Measurements from ENCODE around the gene EPB41L5. TPM values are rescaled to one million over a fixed set of nuclear protein-coding genes. Genes with fewer than 3 reads are reported as not detected.

The EPB41L5 gene
- total and polyA plus RNA-seq, 9 of the 15 experiments (the other 6 are each of a cell fraction or from before 2014, with no cell fraction given): 2.3 to 14.1 (median 8.2) TPM

DNA sequence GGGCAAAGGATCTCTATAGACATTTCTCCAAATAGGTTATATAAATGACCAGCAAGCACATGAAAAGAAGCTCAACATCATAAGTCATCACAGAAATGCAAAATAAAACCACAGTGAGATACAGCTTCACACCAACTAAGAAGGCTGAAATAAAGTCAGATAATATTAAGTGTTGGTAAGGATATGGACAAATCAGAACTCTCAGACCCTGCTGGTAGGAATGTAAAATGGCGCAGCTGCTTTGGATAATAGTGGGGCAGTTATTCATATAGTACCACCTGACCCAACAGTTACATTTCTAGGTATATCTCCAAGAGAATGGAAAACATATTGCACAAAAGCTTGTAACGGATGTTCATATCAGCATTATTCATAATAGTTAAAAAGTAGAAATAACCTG is 14.0 kb downstream of the EPB41L5 start (continued):
- no peak for TF ChIP-seq HDAC8 (tag; IDR thresholded peaks at IDR 0.05)
- no peak for TF ChIP-seq ARID2 (IDR thresholded peaks at IDR 0.05)
- TF ChIP-seq RBM25 (IDR thresholded peaks at IDR 0.05; ENCODE audit: low read depth, low read length, severe bottlenecking): peak; percentile 70
- TF ChIP-seq, protein P1, sequence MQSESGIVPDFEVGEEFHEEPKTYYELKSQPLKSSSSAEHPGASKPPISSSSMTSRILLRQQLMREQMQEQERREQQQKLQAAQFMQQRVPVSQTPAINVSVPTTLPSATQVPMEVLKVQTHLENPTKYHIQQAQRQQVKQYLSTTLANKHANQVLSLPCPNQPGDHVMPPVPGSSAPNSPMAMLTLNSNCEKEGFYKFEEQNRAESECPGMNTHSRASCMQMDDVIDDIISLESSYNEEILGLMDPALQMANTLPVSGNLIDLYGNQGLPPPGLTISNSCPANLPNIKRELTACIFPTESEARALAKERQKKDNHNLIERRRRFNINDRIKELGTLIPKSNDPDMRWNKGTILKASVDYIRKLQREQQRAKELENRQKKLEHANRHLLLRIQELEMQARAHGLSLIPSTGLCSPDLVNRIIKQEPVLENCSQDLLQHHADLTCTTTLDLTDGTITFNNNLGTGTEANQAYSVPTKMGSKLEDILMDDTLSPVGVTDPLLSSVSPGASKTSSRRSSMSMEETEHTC (IDR thresholded peaks at IDR 0.05): no peak
- TF ChIP-seq, protein P2, sequence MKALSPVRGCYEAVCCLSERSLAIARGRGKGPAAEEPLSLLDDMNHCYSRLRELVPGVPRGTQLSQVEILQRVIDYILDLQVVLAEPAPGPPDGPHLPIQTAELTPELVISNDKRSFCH (CRISPR knock-in tag; IDR thresholded peaks at IDR 0.05): no peak
- TF ChIP-seq, protein P2 (tag; IDR thresholded peaks at IDR 0.05): no peak

DNA sequence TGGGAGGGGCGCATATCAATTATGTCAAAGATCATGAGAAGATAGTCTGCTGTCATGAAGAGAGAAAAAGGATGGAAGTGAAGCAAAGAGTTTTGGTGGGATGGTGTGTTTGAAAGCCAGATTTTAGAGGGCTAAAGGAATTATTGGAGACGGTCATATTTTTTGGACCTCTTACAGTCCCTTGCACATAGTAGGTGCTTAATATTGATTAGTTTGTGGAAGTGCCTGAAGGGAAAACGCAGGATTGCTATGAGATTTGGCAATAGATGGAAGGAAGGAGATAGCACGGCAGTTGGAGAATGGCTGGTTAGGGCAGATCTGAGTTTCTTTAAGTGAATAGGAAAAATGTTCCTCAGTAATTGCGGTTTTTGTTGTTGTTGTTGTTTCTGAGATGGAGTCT is 15.9 kb downstream of the EPB41L5 start:
- intact Hi-C loops (cut with micrococcal nuclease) (no loop called here), in situ Hi-C loops (cut with MboI) (no loop called here)
- DNase-seq (ENCODE audit: extremely low read depth in 1 of 4, low spot score in 3 of 4) (no peak), FAIRE-seq (no peak), ATAC-seq (no peak)
- Histone ChIP-seq H3K9me3 (replicated peaks; ENCODE audit: control insufficient read depth, insufficient read depth, low read depth, low read length) (no peaks in the 10 kb centered on the region), H3K4me2 (ENCODE audit: insufficient read depth, low read length) (no peak overlapping the region), H3K79me2 (ENCODE audit: control insufficient read depth, insufficient read depth, low read length) (no peaks in the 10 kb centered on the region), H3K9me1 (ENCODE audit: control insufficient read depth, insufficient read depth, low read length) (no peaks in the 10 kb centered on the region), H3K36me3 (ENCODE audit: control insufficient read depth, insufficient read depth, low read length) (no peaks in the 10 kb centered on the region), H4K20me1 (replicated peaks; ENCODE audit: control insufficient read depth, insufficient read depth, low read length) (no peaks in the 10 kb centered on the region; the same call in 1 of the 2 replicates), H2AFZ (ENCODE audit: low read depth, low read length) (no peak overlapping the region), H3K9ac (ENCODE audit: insufficient read depth in 1 of 2, low read depth in 2 of 2, low read length in 2 of 2) (no peak overlapping the region), H3K4me3 (no peak overlapping the region), H3K27ac (ENCODE audit: extremely low read depth, low read depth, low read length) (no peak overlapping the region), H3K4me1 (replicated peaks in 1 of 2; ENCODE audit: control insufficient read depth in 2 of 2, insufficient read depth in 2 of 2, low read length in 2 of 2) (no peaks in the 10 kb centered on the region), H3K27me3 (ENCODE audit: control insufficient read depth in 2 of 2, insufficient read depth in 2 of 2, low read length in 2 of 2) (no peaks in the 10 kb centered on the region)
- TF ChIP-seq JUNB (CRISPR knock-in tag; conservative IDR thresholded peaks at IDR 0.05) (no peak), HNRNPUL1 (IDR thresholded peaks at IDR 0.05; ENCODE audit: low read length) (no peak), ZNF785 (CRISPR knock-in tag; IDR thresholded peaks at IDR 0.05) (no peak), ZKSCAN1 (IDR thresholded peaks at IDR 0.05; ENCODE audit: low read depth, low read length) (peak; percentile 76), ZNF76 (CRISPR knock-in tag; IDR thresholded peaks at IDR 0.05; ENCODE audit: borderline replicate concordance) (no peak), POLR2AphosphoS2 (IDR thresholded peaks at IDR 0.05; ENCODE audit: low read length) (no peak)
- ChIA-PET POLR2A (interaction anchor here (0.7 kb wide), 1 partner anchor 59 kb away, joined by 3 read pairs; no protein-coding TSS in a partner anchor), CTCF (ENCODE audit: low intra/inter-chr PET ratio) (no interaction called here)
- 45% methylated on average over 4 of the region's 5 CpGs for WGBS (ENCODE audit: insufficient coverage, low coverage, missing lambda C conversion rate)
- no TSS peak for BruUV-seq (replicated peaks)
